Gastrocnemius medialis (tissue), 4 donors: ENCODE results near the gene TCF12.

ENCODE experiments used
- POLR2A ChIP-seq, 2 donors: fragments of 450-650 bp; IDR thresholded peaks; one replicate each; pipeline ENCODE4 v1.6.1; 2017; ENCODE audit warnings: antibody characterized with exemption in 2 of 2, mild to moderate bottlenecking in 2 of 2, moderate library complexity in 2 of 2
- TF ChIP-seq, protein P1 (sequence below), 5 experiments: fragments of 450-650 bp in 3 of 5; fragments of 200-600 bp in 2 of 5; sonication (generic) in 2 of 5; IDR thresholded peaks in 4 of 5; conservative IDR thresholded peaks in 1 of 5; 1 replicate in 4 of 5; 2 replicates in 1 of 5; pipeline ENCODE4 v1.5.1; 2016 to 2019; ENCODE audit warnings: antibody characterized with exemption in 5 of 5, mild to moderate bottlenecking in 3 of 5, moderate library complexity in 3 of 5

DNA sequence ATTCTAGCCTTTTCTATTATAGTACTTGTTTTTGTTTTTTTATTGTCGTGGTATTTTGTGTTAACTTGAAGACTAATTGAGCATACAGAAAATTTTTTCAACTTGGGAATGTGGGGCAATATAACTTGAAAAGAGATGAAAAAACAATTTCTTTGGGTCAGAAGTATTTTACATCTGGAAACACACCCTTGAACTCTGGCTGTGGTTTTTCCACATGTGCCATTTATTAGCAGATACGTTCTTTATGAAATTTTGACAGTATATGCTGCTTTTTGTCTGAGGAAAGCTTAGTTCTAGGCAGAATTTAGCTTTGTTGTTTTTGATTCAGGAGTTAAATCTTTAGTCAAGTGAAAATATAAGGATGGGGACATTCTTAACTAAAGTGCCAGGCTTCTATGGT, 44.7 kb downstream of the TCF12 start:
- TF ChIP-seq, protein P1, sequence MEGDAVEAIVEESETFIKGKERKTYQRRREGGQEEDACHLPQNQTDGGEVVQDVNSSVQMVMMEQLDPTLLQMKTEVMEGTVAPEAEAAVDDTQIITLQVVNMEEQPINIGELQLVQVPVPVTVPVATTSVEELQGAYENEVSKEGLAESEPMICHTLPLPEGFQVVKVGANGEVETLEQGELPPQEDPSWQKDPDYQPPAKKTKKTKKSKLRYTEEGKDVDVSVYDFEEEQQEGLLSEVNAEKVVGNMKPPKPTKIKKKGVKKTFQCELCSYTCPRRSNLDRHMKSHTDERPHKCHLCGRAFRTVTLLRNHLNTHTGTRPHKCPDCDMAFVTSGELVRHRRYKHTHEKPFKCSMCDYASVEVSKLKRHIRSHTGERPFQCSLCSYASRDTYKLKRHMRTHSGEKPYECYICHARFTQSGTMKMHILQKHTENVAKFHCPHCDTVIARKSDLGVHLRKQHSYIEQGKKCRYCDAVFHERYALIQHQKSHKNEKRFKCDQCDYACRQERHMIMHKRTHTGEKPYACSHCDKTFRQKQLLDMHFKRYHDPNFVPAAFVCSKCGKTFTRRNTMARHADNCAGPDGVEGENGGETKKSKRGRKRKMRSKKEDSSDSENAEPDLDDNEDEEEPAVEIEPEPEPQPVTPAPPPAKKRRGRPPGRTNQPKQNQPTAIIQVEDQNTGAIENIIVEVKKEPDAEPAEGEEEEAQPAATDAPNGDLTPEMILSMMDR (IDR thresholded peaks at IDR 0.05 in 4 of 5, conservative IDR thresholded peaks at IDR 0.05 in 1 of 5), result no peak
- no peak for TF ChIP-seq POLR2A (IDR thresholded peaks at IDR 0.05)
